Measurements from ENCODE around the gene CEP72. TPM values are rescaled to one million over a fixed set of nuclear protein-coding genes. Genes with fewer than 3 reads are reported as not detected.
A peak's percentile ranks its signal among the peaks of the same experiment; 100 is the strongest.

The CEP72 gene
- total RNA-seq, 1 donor from 2014 or later, result 27.8 TPM

- no peak overlapping the region for H3K4me3 Mint-ChIP-seq
- peaks cover 51% of the 10 kb centered on the region for H3K27me3 Mint-ChIP-seq
- DNase-seq (ENCODE audit: extremely low spot score, unreplicated experiment), result no peak
- TF ChIP-seq, protein P1, sequence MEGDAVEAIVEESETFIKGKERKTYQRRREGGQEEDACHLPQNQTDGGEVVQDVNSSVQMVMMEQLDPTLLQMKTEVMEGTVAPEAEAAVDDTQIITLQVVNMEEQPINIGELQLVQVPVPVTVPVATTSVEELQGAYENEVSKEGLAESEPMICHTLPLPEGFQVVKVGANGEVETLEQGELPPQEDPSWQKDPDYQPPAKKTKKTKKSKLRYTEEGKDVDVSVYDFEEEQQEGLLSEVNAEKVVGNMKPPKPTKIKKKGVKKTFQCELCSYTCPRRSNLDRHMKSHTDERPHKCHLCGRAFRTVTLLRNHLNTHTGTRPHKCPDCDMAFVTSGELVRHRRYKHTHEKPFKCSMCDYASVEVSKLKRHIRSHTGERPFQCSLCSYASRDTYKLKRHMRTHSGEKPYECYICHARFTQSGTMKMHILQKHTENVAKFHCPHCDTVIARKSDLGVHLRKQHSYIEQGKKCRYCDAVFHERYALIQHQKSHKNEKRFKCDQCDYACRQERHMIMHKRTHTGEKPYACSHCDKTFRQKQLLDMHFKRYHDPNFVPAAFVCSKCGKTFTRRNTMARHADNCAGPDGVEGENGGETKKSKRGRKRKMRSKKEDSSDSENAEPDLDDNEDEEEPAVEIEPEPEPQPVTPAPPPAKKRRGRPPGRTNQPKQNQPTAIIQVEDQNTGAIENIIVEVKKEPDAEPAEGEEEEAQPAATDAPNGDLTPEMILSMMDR (conservative IDR thresholded peaks at IDR 0.05), result no peak
- no peaks in the 10 kb centered on the region for H3K36me3 Mint-ChIP-seq
- H3K4me1 Mint-ChIP-seq (ENCODE audit: unreplicated experiment), result no peaks in the 10 kb centered on the region
- peaks cover 10% of the 10 kb centered on the region for H3K9me3 Mint-ChIP-seq
- no peak overlapping the region for H3K27ac Mint-ChIP-seq
Measured at GRCh38 chr5:587403-587802, 24.7 kb upstream of the CEP72 start.

DNA sequence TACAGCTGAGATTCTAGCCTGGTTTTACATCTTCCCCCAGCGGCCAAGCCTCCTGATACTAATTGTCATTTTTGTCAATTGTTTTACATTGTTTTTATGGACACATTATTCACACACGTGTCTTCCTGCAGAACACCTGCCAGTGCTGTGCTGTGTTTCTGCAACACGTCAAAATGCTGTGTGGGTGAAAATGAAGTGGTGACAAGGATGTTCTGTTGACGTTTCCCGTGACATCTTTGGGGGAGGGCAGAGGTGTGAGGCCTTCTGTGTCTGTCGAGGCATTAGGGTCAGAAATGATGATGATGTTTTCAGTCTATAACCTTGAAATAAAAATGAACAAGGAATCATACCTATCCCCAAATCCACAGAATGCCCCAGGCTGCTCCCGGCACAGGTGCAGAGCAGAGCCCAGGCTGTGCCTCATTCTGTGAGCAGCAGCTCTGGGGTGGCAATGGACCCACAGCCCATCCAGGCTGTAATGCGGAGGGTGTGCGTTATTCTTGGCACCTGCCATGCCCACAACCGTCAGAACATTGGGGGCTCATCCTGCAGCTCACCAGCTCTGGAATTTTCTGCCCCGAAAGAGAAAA lies 23.6 kb upstream of the CEP72 start:
- H3K9me3 Mint-ChIP-seq, result peaks cover 10% of the 10 kb centered on the region
- no peak overlapping the region for H3K27ac Mint-ChIP-seq
- H3K4me1 Mint-ChIP-seq (ENCODE audit: unreplicated experiment), result no peaks in the 10 kb centered on the region
- peaks cover 49% of the 10 kb centered on the region for H3K27me3 Mint-ChIP-seq
- no peak overlapping the region for H3K4me3 Mint-ChIP-seq
- no peaks in the 10 kb centered on the region for H3K36me3 Mint-ChIP-seq
- DNase-seq (ENCODE audit: extremely low spot score, unreplicated experiment), result no peak
- TF ChIP-seq, protein P1 (conservative IDR thresholded peaks at IDR 0.05), result no peak

DNA sequence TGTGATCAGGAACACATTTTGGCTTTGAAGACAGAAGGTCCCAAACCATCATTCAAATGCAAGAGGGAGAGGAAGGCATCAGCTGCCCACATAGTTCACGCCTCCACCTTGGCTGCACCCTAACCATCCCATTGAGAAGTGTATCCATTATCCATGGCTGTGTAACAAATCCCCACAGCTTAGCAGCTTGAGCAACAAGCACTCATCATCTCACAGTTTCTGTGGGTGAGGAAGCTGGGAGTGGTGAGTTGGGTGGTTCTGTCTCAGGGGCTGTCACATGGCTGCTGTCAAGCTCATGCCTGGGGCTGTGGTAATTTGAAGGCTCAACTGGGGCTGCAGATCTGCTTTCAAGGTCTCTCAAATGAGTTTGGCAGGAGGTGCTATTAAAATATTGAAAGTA lies 23.0 kb upstream of the CEP72 start:
- Mint-ChIP-seq H3K4me3 (no peak overlapping the region), H3K27ac (no peak overlapping the region), H3K27me3 (peaks cover 51% of the 10 kb centered on the region), H3K36me3 (no peaks in the 10 kb centered on the region), H3K4me1 (ENCODE audit: unreplicated experiment) (no peaks in the 10 kb centered on the region), H3K9me3 (peaks cover 10% of the 10 kb centered on the region)
- TF ChIP-seq, protein P1 (conservative IDR thresholded peaks at IDR 0.05), result no peak
- DNase-seq (ENCODE audit: extremely low spot score, unreplicated experiment), result no peak

DNA sequence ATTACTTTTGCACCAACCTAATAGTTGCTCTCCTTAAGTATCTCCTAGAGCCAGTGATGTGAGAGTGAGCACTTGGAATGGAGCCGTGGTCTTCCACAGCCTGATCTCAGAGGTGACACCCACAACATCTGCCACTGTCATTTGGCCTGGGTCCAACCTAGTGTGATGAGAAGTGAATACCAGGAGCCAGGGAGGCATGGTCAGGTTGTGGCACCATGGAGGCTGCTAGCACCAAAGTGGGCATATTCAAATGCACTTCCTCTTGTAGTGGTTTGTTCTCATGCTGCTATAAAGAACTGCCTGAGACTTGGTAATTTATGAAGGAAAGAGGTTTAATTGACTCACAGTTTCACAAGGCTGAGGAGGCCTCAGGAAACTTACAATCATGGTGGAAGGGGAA lies 22.6 kb upstream of the CEP72 start:
- peaks cover 10% of the 10 kb centered on the region for H3K9me3 Mint-ChIP-seq
- peaks cover 55% of the 10 kb centered on the region for H3K27me3 Mint-ChIP-seq
- H3K4me3 Mint-ChIP-seq, result no peak overlapping the region
- no peaks in the 10 kb centered on the region for H3K36me3 Mint-ChIP-seq
- TF ChIP-seq, protein P1 (conservative IDR thresholded peaks at IDR 0.05), result no peak
- H3K27ac Mint-ChIP-seq, result no peak overlapping the region
- no peaks in the 10 kb centered on the region for H3K4me1 Mint-ChIP-seq (ENCODE audit: unreplicated experiment)
- DNase-seq (ENCODE audit: extremely low spot score, unreplicated experiment), result no peak

GRCh38 chr5:590346-590745 lies 21.8 kb upstream of the CEP72 start:
- Mint-ChIP-seq H3K36me3 (no peaks in the 10 kb centered on the region), H3K9me3 (peaks cover 10% of the 10 kb centered on the region), H3K4me1 (ENCODE audit: unreplicated experiment) (no peaks in the 10 kb centered on the region), H3K4me3 (no peak overlapping the region), H3K27ac (no peak overlapping the region), H3K27me3 (peaks cover 61% of the 10 kb centered on the region)
- TF ChIP-seq, protein P1 (conservative IDR thresholded peaks at IDR 0.05), result no peak
- no peak for DNase-seq (ENCODE audit: extremely low spot score, unreplicated experiment)

DNA sequence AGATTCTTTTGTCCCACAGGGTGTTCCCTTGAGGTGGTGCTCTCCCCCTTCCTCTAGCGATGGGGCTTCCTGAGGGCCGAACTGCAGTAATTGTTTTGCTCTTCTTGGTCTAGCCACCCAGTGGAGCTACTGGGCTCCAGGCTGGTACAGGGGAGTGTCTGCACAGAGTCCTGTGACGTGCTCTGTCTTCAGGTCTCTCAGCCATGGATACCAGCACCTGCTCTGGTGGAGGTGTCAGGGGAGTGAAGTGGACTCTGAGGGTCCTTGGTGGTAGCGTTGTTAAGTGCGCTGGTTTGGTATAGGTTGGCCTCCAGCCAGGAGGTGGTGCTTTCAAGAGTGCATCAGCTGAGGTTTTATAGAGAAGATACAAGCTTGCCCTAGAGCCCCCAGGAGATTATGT lies 20.4 kb upstream of the CEP72 start:
- peaks cover 67% of the 10 kb centered on the region for H3K27me3 Mint-ChIP-seq
- peaks cover 10% of the 10 kb centered on the region for H3K9me3 Mint-ChIP-seq
- no peaks in the 10 kb centered on the region for H3K36me3 Mint-ChIP-seq
- H3K4me3 Mint-ChIP-seq, result no peak overlapping the region
- TF ChIP-seq, protein P1 (conservative IDR thresholded peaks at IDR 0.05), result no peak
- H3K27ac Mint-ChIP-seq, result no peak overlapping the region
- peak; percentile 56 for DNase-seq (ENCODE audit: extremely low spot score, unreplicated experiment)
- no peaks in the 10 kb centered on the region for H3K4me1 Mint-ChIP-seq (ENCODE audit: unreplicated experiment)
